Calu3 (cell line): ENCODE results near the gene BCAN. TPM values are rescaled to one million over a fixed set of nuclear protein-coding genes. Genes with fewer than 3 reads are reported as not detected.

Experiments used
- BruUV-seq: library from RNA; stranded (reverse); fragments of 400-500 nt; replicated peaks from 2 replicates; lab custom pipeline; 2021; lab: Mats Ljungman, UMichigan
- CTCF ChIA-PET: fragments of 300-600 bp; sonication (Branson Sonifier 250); formaldehyde crosslinking; loops from one replicate; lab custom pipeline; 2022; ENCODE audit warnings: antibody characterized with exemption; lab: Charles Lee
- DNase-seq: peaks from one replicate; pipeline ENCODE4 v3.0.0; 2022
- H3K27ac Mint-ChIP-seq: one replicate; pipeline ENCODE4 v1.8.0; 2022; ENCODE audit warnings: mixed read lengths; ENCODE audit not compliant: unreplicated experiment
- H3K27me3 Mint-ChIP-seq: one replicate; pipeline ENCODE4 v1.8.0; 2022; ENCODE audit warnings: mixed read lengths; ENCODE audit not compliant: unreplicated experiment
- H3K36me3 Mint-ChIP-seq: one replicate; pipeline ENCODE4 v1.8.0; 2022; ENCODE audit warnings: mild to moderate bottlenecking, moderate library complexity, mixed read lengths; ENCODE audit not compliant: insufficient read depth, unreplicated experiment
- H3K4me1 Mint-ChIP-seq: one replicate; pipeline ENCODE4 v1.8.0; 2022; ENCODE audit warnings: mild to moderate bottlenecking, low read depth, mixed read lengths; ENCODE audit not compliant: unreplicated experiment
- H3K4me3 Mint-ChIP-seq: one replicate; pipeline ENCODE4 v1.8.0; 2022; ENCODE audit warnings: mild to moderate bottlenecking, low read depth, moderate library complexity, mixed read lengths; ENCODE audit not compliant: unreplicated experiment
- H3K9me3 Mint-ChIP-seq: one replicate; pipeline ENCODE4 v1.8.0; 2022; ENCODE audit warnings: low read depth, mixed read lengths; ENCODE audit not compliant: unreplicated experiment
- intact Hi-C: fragments of 100-400 bp; cut with micrococcal nuclease; formaldehyde crosslinking; loops from one replicate; pipeline ENCODE4 v1.10.0; 2022; ENCODE audit not compliant: unreplicated experiment
- total RNA-seq: library from RNA; stranded (reverse); gene quantifications from 2 replicates; pipeline ENCODE4 v1.2.3, GENCODE V29; 2022
- TF ChIP-seq, protein P1 (sequence below): fragments of 200-600 bp; IDR thresholded peaks from one replicate; pipeline ENCODE4 v1.8.0; 2022; ENCODE audit warnings: antibody characterized with exemption; ENCODE audit not compliant: unreplicated experiment

BCAN gene
- total RNA-seq, 1 experiment from 2014 or later, result not detected

DNA sequence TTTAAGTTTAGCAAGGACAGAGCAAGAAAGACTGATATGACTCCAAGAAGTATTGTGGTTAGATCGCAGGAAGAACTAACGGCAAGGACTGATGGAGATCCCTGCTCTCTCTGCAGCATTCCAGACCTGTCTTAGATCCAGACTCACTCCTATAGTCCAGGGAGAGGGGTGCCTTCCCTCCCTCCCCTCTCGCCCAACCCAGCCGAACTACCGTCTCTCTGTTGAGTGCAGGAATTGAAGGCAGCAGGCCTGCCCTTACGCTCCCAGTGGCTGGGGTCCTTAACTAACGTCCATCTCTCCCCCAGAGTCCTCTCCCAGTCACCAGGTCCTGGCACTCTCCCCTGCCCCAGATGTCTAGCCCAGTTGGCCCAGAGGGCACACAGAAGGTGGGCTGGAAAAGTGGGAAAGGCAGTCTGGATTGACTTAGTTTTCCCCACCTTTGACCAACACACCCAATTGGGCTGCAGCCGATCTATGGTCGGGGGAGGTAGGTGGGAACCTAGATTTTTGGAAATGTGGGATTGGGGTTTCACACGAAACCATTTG is 62.3 kb downstream of the BCAN start:
- Mint-ChIP-seq H3K4me3 (peak overlapping the region; percentile 67), H3K36me3 (peaks cover 23% of the 10 kb centered on the region), H3K27ac (peak overlapping the region; percentile 66), H3K9me3 (no peaks in the 10 kb centered on the region), H3K27me3 (peaks cover 13% of the 10 kb centered on the region), H3K4me1 (peaks cover 31% of the 10 kb centered on the region)
- CTCF ChIA-PET, result interaction anchor here (1.7 to 7.1 kb wide), 3 partner anchors 12 to 21 kb away, joined by 4 to 130 read pairs (median 6); no protein-coding TSS in a partner anchor
- TF ChIP-seq, protein P1, sequence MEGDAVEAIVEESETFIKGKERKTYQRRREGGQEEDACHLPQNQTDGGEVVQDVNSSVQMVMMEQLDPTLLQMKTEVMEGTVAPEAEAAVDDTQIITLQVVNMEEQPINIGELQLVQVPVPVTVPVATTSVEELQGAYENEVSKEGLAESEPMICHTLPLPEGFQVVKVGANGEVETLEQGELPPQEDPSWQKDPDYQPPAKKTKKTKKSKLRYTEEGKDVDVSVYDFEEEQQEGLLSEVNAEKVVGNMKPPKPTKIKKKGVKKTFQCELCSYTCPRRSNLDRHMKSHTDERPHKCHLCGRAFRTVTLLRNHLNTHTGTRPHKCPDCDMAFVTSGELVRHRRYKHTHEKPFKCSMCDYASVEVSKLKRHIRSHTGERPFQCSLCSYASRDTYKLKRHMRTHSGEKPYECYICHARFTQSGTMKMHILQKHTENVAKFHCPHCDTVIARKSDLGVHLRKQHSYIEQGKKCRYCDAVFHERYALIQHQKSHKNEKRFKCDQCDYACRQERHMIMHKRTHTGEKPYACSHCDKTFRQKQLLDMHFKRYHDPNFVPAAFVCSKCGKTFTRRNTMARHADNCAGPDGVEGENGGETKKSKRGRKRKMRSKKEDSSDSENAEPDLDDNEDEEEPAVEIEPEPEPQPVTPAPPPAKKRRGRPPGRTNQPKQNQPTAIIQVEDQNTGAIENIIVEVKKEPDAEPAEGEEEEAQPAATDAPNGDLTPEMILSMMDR, result no peak
- no peak for DNase-seq
- intact Hi-C loops, result no loop called here
- BruUV-seq, result no TSS peak

DNA sequence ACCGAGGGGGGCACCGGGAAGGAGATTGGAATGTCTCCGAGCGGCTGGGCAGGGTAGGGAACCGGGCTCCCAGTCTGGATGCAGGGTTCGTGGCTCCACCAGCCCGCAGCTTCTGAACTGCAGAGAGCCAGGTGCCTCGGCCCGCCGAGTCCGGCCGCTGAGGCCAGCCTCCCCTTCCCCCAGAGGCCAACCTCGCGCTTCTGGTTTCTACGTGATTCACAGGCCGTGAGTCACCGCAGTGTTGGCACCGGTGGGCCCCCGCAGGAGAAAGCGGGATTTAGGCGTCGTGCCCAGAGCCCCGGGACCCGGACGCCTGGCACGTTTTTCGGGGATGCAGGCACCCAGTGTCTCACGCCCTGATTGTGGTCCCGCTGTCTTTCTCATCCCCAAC is 63.0 kb downstream of the BCAN start:
- H3K4me3 Mint-ChIP-seq, result peak overlapping the region; percentile 67
- H3K27ac Mint-ChIP-seq, result peak overlapping the region; percentile 66
- BruUV-seq, result TSS peak; percentile 52
- H3K27me3 Mint-ChIP-seq, result peaks cover 13% of the 10 kb centered on the region
- TF ChIP-seq, protein P1, result no peak
- H3K4me1 Mint-ChIP-seq, result peaks cover 37% of the 10 kb centered on the region
- intact Hi-C loops, result loop anchor here (1.0 kb wide), 1 partner anchor 16 kb away; no protein-coding TSS in a partner anchor
- peak; percentile 85 for DNase-seq
- H3K36me3 Mint-ChIP-seq, result peaks cover 23% of the 10 kb centered on the region
- CTCF ChIA-PET, result interaction anchor here (1.3 to 7.1 kb wide), 5 partner anchors 13 to 155 kb away, joined by 3 to 130 read pairs (median 6); no protein-coding TSS in a partner anchor
- H3K9me3 Mint-ChIP-seq, result no peaks in the 10 kb centered on the region

DNA sequence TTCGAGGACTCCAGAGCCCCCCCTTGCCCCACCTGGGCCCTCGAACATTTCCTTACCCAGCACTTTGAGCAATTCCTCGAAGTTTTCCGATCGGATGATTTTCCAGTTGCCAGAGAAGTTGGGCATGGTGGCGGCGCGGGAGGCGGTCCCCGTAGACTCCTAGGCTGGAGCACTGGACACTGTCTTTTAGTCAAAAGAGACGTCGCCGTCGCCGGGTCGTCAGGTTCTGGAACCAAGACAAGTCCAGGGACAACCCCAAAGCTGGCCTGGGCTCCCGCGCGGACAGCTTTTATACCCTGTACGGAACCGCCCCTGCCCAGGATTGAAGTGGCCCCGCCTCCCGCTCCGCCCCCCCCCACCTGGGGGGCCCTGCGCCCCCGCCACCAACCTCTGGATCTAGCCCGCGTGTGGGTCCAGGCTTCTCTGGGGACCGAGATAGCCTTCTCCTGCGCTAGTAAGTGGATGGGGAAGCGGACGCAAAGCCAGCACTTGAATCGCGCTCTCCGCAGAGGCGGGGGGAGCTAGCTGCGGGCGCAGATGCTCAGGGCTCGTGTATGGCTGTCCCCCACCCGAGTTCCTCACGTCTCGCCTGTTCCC is 63.5 kb downstream of the BCAN start, which contains the start of gene CRABP2:
TSS of gene CRABP2 (minus strand) at position 263 of the 597 bp plus-strand sequence. CDS start at position 126, 137 bp downstream.
- CTCF ChIA-PET, result interaction anchor here (0.7 to 7.1 kb wide), 6 partner anchors 13 to 154 kb away, joined by 3 to 130 read pairs (median 5); no protein-coding TSS in a partner anchor
- peaks cover 23% of the 10 kb centered on the region for H3K36me3 Mint-ChIP-seq
- BruUV-seq, result no TSS peak
- no peaks in the 10 kb centered on the region for H3K9me3 Mint-ChIP-seq
- peak within 1 kb of the TSS; percentile 66 for H3K27ac Mint-ChIP-seq
- TF ChIP-seq, protein P1, result no peak
- peaks cover 37% of the 10 kb centered on the region for H3K4me1 Mint-ChIP-seq
- no peak for DNase-seq
- H3K27me3 Mint-ChIP-seq, result peaks cover 13% of the 10 kb centered on the region
- peak within 1 kb of the TSS; percentile 67 for H3K4me3 Mint-ChIP-seq
- intact Hi-C loops, result loop anchor here (1.0 kb wide), 1 partner anchor 16 kb away; no protein-coding TSS in a partner anchor

DNA sequence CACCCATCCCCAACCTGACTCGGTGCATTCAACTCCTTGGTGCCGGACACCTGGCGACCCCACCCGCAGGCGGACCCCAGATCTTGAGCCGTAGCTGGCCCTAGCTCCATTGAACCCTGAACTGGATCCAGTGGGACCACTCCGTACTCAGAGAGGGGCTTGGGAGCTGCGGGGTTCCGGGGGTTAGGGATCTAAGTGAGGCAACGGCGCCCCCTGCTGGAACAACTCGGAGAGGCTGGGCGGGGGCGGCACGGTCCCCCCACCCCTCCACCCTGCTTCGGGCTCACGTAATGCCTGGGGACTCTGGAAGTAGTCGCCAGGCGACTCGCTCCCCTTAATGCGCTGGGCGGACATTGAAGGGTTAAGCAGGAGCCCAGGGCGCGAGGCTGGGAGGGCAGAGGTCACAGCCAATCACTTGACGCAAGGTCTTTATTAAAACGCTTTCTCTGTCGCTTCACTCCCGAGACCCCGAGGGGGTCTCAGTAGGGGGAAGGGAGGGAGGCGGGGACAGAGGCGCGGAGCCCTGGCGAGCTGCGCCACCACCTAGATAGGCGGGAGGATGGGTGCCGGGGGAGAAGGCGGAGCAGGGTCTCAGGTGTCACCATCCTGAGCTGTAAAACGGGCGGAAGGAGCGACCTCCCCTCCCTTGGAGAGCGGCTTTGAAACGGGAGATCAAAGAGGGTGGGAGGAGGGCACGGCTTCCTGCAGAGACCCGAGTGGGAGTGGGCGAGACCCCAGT is 64.2 kb downstream of the BCAN start:
- peak overlapping the region; percentile 64 for H3K27ac Mint-ChIP-seq
- peaks cover 23% of the 10 kb centered on the region for H3K36me3 Mint-ChIP-seq
- peak; percentile 72 for DNase-seq
- TF ChIP-seq, protein P1, result peak; percentile 96
- H3K27me3 Mint-ChIP-seq, result peaks cover 13% of the 10 kb centered on the region
- CTCF ChIA-PET, result interaction anchor here (0.6 to 7.1 kb wide), 8 partner anchors 13 to 154 kb away, joined by 3 to 130 read pairs (median 4); no protein-coding TSS in a partner anchor
- no peaks in the 10 kb centered on the region for H3K9me3 Mint-ChIP-seq
- intact Hi-C loops, result loop anchor here (1.0 kb wide), 1 partner anchor 17 kb away; no protein-coding TSS in a partner anchor
- H3K4me1 Mint-ChIP-seq, result peaks cover 37% of the 10 kb centered on the region
- H3K4me3 Mint-ChIP-seq, result peak overlapping the region; percentile 67
- no TSS peak for BruUV-seq
